Neutrophil (primary cell): Measurements from ENCODE around the gene KRT73.

Experiments
- H3K27ac ChIP-seq: fragments of 200-600 bp; sonication (generic); 2 replicates; pipeline ENCODE4 v1.5.1; 2016; ENCODE audit warnings: mild to moderate bottlenecking, moderate library complexity
- H3K27me3 ChIP-seq: fragments of 200-600 bp; sonication (generic); 2 replicates; pipeline ENCODE4 v1.6.0; 2016; ENCODE audit warnings: mild to moderate bottlenecking
- H3K36me3 ChIP-seq: fragments of 200-600 bp; sonication (generic); 2 replicates; pipeline ENCODE4 v1.5.1; 2017
- H3K4me1 ChIP-seq, 2 experiments: fragments of 200-600 bp in 1 of 2; sonication (generic) in 1 of 2; 1 replicate in 1 of 2; 2 replicates in 1 of 2; pipeline versions ENCODE4 v1.5.1 to v1.6.1; 2013 to 2016; ENCODE audit warnings: low read depth in 1 of 2, low read length in 1 of 2, mild to moderate bottlenecking in 1 of 2, moderate library complexity in 1 of 2; ENCODE audit not compliant: control insufficient read depth in 1 of 2, insufficient read depth in 1 of 2
- H3K4me3 ChIP-seq, 2 experiments: fragments of 200-600 bp in 1 of 2; sonication (generic) in 1 of 2; 1 replicate in 1 of 2; 2 replicates in 1 of 2; pipeline ENCODE4 v1.5.1; 2013 to 2016; ENCODE audit warnings: low read depth in 1 of 2, low read length in 1 of 2, mild to moderate bottlenecking in 1 of 2, moderate library complexity in 1 of 2
- H3K9me3 ChIP-seq: fragments of 200-600 bp; sonication (generic); 2 replicates; pipeline ENCODE4 v1.5.1; 2016
- TF ChIP-seq, protein P1 (sequence below): fragments of 200-600 bp; sonication (generic); IDR thresholded peaks from 2 replicates; pipeline ENCODE4 v1.5.1; 2016; ENCODE audit warnings: antibody characterized with exemption

Gene KRT73

DNA sequence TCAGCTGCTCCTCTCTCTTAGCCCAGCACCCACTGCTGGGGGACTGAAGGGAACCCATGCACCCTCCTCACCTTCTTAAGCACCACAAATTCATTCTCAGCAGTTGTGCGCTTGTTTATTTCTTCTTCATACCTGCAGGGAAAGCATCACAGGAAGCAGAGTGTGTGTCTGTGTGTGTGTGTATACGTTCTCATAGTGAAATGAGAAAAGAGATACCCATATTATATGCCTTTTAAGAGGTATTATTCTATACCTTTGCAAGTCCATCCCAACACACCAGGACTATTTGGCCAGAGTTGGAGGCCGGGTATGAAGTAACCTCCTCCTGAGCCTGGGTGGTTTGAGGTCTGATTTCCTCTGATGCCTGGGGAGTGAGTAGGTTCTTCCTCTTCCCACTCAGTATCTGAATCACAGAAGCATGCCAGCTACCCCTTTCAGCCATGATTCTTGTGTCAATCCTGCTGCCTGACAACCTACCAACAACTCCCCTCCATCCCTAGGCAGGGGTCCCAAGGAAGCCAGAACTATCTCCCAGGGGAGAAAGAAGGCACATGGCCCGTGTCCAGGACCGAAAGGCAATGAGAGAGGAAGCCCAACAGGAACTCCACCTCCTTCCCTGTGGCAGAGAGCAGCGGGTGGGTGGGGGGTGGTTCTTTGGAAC is 3.0 kb downstream of the KRT73 start:
- TF ChIP-seq, protein P1, sequence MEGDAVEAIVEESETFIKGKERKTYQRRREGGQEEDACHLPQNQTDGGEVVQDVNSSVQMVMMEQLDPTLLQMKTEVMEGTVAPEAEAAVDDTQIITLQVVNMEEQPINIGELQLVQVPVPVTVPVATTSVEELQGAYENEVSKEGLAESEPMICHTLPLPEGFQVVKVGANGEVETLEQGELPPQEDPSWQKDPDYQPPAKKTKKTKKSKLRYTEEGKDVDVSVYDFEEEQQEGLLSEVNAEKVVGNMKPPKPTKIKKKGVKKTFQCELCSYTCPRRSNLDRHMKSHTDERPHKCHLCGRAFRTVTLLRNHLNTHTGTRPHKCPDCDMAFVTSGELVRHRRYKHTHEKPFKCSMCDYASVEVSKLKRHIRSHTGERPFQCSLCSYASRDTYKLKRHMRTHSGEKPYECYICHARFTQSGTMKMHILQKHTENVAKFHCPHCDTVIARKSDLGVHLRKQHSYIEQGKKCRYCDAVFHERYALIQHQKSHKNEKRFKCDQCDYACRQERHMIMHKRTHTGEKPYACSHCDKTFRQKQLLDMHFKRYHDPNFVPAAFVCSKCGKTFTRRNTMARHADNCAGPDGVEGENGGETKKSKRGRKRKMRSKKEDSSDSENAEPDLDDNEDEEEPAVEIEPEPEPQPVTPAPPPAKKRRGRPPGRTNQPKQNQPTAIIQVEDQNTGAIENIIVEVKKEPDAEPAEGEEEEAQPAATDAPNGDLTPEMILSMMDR, result no peak
- Histone ChIP-seq H3K36me3 (no peaks in the 10 kb centered on the region), H3K27me3 (peaks cover 11% of the 10 kb centered on the region), H3K4me3 (no peak overlapping the region), H3K27ac (no peak overlapping the region), H3K9me3 (no peaks in the 10 kb centered on the region), H3K4me1 (no peaks in the 10 kb centered on the region)

DNA sequence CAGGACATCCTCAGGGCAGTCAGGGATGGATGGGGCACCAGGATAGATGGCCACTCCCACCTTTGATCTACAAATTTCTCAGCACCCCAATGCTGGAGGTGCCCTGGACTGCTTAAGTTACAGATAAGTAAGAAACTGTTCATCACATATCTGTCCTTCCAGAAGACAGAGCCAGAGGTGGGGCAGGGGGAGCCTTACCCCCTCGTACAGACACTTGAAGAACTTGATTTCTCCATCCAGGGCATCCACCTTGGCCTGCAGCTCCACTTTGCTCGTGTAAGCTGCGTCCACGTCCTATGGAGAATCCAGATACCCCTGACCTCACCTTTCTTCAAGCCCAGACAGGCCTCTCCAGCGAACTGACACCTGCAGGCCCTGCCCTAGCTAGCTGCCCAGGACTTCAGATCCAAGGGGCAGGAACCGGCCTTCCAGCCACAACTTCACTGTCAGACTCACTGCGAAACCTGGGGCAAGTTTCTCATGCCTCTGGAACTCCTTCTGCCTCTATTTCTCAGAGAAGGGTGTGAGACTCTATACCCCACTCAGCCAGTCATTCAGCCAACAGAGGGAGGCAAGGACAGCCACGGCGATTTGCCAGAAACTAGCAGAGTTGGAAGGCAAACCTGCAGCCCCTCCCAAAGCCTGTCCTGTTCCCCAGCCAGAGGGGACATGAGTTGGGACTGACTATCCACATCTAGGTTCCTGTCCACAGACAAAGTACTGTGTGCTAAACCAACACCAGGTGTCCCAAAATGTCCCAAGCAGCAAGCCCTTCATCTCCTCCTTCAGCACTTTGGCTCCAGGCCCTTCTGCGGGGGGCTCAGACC is 3.8 kb downstream of the KRT73 start:
- H3K4me1 ChIP-seq, result no peaks in the 10 kb centered on the region
- H3K9me3 ChIP-seq, result no peaks in the 10 kb centered on the region
- no peak overlapping the region for H3K27ac ChIP-seq
- H3K27me3 ChIP-seq, result peaks cover 18% of the 10 kb centered on the region
- H3K4me3 ChIP-seq, result no peak overlapping the region
- H3K36me3 ChIP-seq, result no peaks in the 10 kb centered on the region
- TF ChIP-seq, protein P1, result no peak

DNA sequence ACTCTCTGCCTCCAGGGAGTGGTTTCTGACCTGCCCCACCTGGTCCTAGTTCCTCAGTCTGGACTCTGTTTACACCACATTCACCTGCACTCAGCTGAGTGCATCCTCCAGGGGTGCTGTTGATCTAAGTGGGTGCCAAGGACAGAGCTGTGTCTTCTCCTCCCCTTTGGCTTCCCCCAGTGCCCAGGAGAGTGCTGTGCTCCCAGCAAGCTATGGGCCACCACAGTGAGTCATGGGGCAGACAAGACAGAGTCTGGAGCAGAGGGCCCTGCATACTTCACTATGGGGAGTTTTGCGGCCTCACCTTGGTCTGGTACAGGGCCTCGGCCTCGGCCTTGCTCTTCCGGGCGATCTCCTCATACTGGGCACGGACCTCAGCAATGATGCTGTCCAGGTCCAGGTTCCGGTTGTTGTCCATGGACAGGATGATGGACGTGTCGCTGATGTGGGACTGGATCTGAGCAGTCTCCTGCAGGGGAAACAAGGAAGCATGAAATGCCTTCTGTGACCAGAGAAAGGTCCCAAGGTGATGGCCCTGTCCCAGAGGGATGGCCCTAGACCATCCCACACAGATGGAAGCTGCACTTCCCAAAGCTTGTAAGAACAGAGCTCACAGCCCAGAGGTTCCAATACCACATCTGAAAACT is 4.9 kb downstream of the KRT73 start:
- TF ChIP-seq, protein P1, result no peak
- no peak overlapping the region for H3K4me3 ChIP-seq
- H3K27me3 ChIP-seq, result peaks cover 29% of the 10 kb centered on the region
- no peaks in the 10 kb centered on the region for H3K9me3 ChIP-seq
- no peaks in the 10 kb centered on the region for H3K4me1 ChIP-seq
- H3K27ac ChIP-seq, result no peak overlapping the region
- H3K36me3 ChIP-seq, result no peaks in the 10 kb centered on the region

DNA sequence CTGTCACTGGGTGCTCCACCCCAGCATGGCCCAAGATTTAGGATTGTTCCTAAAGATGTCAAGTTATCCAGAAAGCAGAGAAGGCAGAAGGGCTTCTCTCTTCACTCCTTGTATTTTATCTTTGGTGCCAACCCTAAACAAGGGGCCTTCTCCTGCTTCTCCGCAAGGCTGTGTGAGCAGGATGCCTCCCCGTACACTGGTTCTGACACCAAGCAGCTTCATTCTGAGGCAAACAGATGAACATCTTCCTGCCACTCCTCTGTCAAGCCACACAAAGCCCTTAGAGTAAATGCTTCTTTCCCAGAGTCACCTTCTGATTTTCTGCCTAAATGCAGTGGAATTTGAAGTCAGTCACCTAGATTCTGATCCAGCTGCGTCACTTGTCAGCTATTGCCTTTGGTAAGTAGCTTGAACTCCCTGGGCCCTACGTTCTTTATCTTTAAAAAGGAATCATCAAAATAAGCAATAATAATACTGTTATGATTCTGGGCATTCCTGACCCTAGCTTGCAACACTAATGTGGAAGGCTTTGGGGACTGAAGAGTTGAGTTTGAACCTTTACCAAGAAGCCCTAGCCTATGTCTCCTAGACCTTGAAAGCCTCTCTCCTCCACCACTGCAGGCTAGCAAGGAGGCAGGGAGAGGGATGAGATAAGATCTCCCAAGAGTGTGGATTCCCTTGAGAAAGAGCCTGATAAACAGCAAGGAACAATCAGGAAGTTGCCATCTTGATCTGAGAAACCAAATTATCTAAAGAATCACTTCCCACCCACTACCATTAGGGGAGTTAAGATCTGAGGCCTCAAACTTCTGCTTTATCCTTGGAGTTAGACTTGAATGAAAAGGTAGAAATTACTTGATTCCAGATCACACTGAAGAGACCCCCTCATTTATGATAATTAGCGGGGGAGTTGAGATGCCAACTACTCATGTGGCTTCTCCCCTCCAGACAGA is 5.7 kb downstream of the KRT73 start:
- no peaks in the 10 kb centered on the region for H3K4me1 ChIP-seq
- H3K4me3 ChIP-seq, result no peak overlapping the region
- H3K27ac ChIP-seq, result no peak overlapping the region
- H3K36me3 ChIP-seq, result no peaks in the 10 kb centered on the region
- TF ChIP-seq, protein P1, result no peak
- peaks cover 29% of the 10 kb centered on the region for H3K27me3 ChIP-seq
- no peaks in the 10 kb centered on the region for H3K9me3 ChIP-seq

DNA sequence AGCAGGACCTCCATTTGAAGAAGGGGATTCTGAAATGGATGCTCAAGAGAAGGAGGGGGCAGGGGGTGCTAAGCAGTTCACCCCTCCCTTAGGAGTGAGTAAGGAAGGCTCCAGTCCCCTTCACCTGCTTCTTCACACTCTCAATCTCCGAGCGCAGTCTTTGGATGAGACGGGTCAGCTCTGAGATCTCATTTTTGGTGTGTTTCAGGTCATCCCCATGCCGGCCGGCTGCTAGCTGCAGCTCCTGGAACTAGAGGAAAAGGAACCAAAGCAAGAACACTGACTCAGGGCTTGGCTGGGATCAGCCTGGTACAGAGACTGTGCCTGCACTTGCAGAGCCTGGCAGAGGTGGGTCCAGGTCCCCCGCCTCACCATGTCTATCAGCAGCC is 7.3 kb downstream of the KRT73 start:
- TF ChIP-seq, protein P1, result no peak
- peaks cover 29% of the 10 kb centered on the region for H3K27me3 ChIP-seq
- H3K4me3 ChIP-seq, result no peak overlapping the region
- no peak overlapping the region for H3K27ac ChIP-seq
- no peaks in the 10 kb centered on the region for H3K36me3 ChIP-seq
- H3K4me1 ChIP-seq, result no peaks in the 10 kb centered on the region
- H3K9me3 ChIP-seq, result no peaks in the 10 kb centered on the region
